HG02798 (cell line): ENCODE results near the gene HNRNPAB.

Source experiments
- ATAC-seq: cut with Tn5 transposase; IDR thresholded peaks from one replicate; pipeline ENCODE4 v1.9.1; 2021; ENCODE audit warnings: mild to moderate bottlenecking; ENCODE audit not compliant: unreplicated experiment, poor library complexity

HNRNPAB gene

GRCh38 chr5:178210686-178211085, 6.4 kb downstream of the HNRNPAB start:
- ATAC-seq = no peak

- no peak for ATAC-seq
Measured at GRCh38 chr5:178211095-178212048, 7.0 kb downstream of the HNRNPAB start.

GRCh38 chr5:178212241-178213002, 8.1 kb downstream of the HNRNPAB start:
- no peak for ATAC-seq

- no peak for ATAC-seq
Measured at GRCh38 chr5:178213003-178213461, 8.7 kb downstream of the HNRNPAB start.

GRCh38 chr5:178213748-178214151, 9.4 kb downstream of the HNRNPAB start:
- no peak for ATAC-seq

GRCh38 chr5:178214160-178214803, 9.9 kb downstream of the HNRNPAB start:
- no peak for ATAC-seq

- no peak for ATAC-seq
Measured at GRCh38 chr5:178215280-178216002, 11.1 kb downstream of the HNRNPAB start.

- no peak for ATAC-seq
Measured at GRCh38 chr5:178216088-178216534, 11.8 kb downstream of the HNRNPAB start.

- ATAC-seq = no peak
Measured at GRCh38 chr5:178216779-178217178, 12.4 kb downstream of the HNRNPAB start.

GRCh38 chr5:178218237-178218776, 14.0 kb downstream of the HNRNPAB start:
- ATAC-seq = no peak

GRCh38 chr5:178218827-178219226, 14.5 kb downstream of the HNRNPAB start:
- no peak for ATAC-seq

GRCh38 chr5:178221282-178221681, 16.9 kb downstream of the HNRNPAB start:
- no peak for ATAC-seq

- ATAC-seq = no peak
Measured at GRCh38 chr5:178221853-178222252, 17.5 kb downstream of the HNRNPAB start.

- no peak for ATAC-seq
Measured at GRCh38 chr5:178222292-178222691, 18.0 kb downstream of the HNRNPAB start.

- ATAC-seq = no peak
Measured at GRCh38 chr5:178223196-178223773, 19.0 kb downstream of the HNRNPAB start.

GRCh38 chr5:178223828-178224335, 19.5 kb downstream of the HNRNPAB start:
- no peak for ATAC-seq

GRCh38 chr5:178224403-178224802, 20.1 kb downstream of the HNRNPAB start:
- no peak for ATAC-seq

- ATAC-seq = no peak
Measured at GRCh38 chr5:178225174-178225573, 20.8 kb downstream of the HNRNPAB start.

GRCh38 chr5:178227138-178227659, 22.9 kb downstream of the HNRNPAB start:
- no peak for ATAC-seq
